GM12891 (cell line): ENCODE measurements around the gene MAML2.

Source experiments
- POLR2A ChIP-seq: IDR thresholded peaks from 2 replicates; pipeline ENCODE4 v1.6.1; 2011; ENCODE audit warnings: low read depth, low read length, control low read depth
- POLR2AphosphoS5 ChIP-seq: IDR thresholded peaks from 2 replicates; pipeline ENCODE4 v1.6.1; 2011; ENCODE audit warnings: low read depth, low read length, control low read depth
- SPI1 ChIP-seq: IDR thresholded peaks from 2 replicates; pipeline ENCODE4 v1.6.1; 2011; ENCODE audit warnings: low read depth, low read length, control low read depth
- TAF1 ChIP-seq: IDR thresholded peaks from 2 replicates; pipeline ENCODE4 v1.6.1; 2011; ENCODE audit warnings: low read depth, low read length, control low read depth

DNA sequence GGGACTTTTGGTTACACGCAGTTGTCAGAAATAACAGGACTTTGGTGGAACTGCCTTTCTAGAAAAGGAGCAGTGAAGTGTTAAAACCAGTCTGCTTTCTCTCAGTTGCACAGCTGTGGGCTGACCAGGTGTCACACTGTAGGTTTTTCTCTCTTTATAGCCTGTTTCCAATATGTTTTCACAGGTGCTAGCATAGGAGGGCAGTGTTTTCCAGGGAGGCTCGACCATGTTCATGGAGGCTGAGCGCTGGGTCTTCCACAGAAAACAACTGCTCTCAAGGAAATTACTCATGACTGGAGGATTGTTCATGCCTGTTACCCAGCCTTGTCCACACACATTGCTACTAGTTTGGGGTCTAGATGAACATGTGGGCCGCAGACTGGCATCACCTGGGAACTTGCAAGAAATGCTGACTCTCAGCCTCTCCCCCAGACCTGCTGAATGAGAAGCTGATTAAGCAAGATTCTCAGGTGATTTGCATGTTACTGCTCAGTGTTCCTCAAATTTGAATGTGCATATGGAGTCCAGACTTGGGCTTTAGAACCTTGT lies 157.7 kb downstream of the MAML2 start:
- TF ChIP-seq POLR2A (no peak), POLR2AphosphoS5 (no peak), SPI1 (peak; percentile 41; the same call in 1 of the 2 replicates), TAF1 (no peak)
